GM12872 (cell line): Measurements from ENCODE around the gene NUAK1.

ENCODE experiments used
- CTCF ChIP-seq: IDR thresholded peaks from 3 replicates; pipeline ENCODE4 v1.5.1; 2011; ENCODE audit warnings: low read depth, mild to moderate bottlenecking, low read length, moderate library complexity; ENCODE audit not compliant: insufficient read depth

The NUAK1 gene

GRCh38 chr12:106138633-106139421 lies at the start of gene NUAK1:
TSS of gene NUAK1 (minus strand) at chr12:106138954. CDS start at chr12:106138653, 301 bp downstream.
- TF ChIP-seq CTCF, result no peak

GRCh38 chr12:106188256-106188655 lies 49.5 kb upstream of the NUAK1 start:
- no peak for TF ChIP-seq CTCF

- no peak for TF ChIP-seq CTCF
These were observed 49.1 kb upstream of the NUAK1 start for GRCh38 chr12:106187842-106188241.

- no peak for TF ChIP-seq CTCF
These were observed 48.5 kb upstream of the NUAK1 start for GRCh38 chr12:106187155-106187789.

GRCh38 chr12:106183735-106184134 lies 45.0 kb upstream of the NUAK1 start:
- TF ChIP-seq CTCF, result no peak

- no peak for TF ChIP-seq CTCF
These were observed 42.8 kb upstream of the NUAK1 start for GRCh38 chr12:106181401-106182114.

- no peak for TF ChIP-seq CTCF
These were observed 40.3 kb upstream of the NUAK1 start for GRCh38 chr12:106179086-106179485.
